ENCODE results near the gene ACADL. TPM values are rescaled to one million over a fixed set of nuclear protein-coding genes. Genes with fewer than 3 reads are reported as not detected.
"Not testable (repeated sequence)": the region's sequence is repeated elsewhere in the genome, so short reads cannot be mapped to it uniquely, and the experiment has no call there.

Gene ACADL
- total RNA-seq, 2 donors from 2014 or later, result 5.0 to 9.7 TPM

DNA sequence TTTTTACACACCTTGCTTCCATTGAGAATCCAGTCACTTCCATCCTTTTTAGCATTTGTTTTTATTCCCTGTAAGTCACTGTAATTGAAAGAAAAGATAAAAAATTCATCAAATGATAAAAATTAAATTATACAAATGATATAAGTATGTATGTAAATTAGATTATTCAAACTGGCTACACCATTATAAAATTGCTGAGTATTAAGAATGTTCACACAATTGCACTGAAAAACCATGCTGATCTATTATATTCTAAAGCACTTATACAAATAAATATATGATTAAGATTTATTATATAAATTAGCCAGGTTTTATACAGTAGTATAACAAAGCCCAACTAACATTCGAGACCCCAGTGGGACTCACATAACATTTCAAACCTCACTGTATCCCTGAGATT lies 15.1 kb downstream of the ACADL start:
- no peak for DNase-seq (ENCODE audit: low spot score)
- intact Hi-C loops (cut with DNase I), result no loop called here

DNA sequence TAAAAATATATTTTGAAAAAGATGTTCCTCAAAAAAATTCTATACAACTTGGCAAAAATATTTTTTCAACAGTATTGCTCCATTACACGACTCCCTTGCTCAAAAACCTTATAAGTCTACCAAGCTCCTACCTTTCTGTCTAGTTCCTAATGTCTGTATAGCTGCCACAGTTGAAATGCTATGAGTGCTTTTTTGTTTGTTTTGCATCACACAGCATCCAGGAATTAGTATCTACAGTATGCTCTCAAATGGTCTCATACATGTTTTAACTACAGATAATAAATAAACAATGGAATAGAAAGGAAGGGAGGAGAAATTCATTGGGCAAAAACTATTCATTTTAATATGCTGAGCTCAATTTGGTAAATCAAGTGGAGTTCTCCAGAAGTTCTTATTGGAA lies 17.3 kb downstream of the ACADL start:
- intact Hi-C loops (cut with DNase I), result no loop called here
- no peak for DNase-seq (ENCODE audit: low spot score)

DNA sequence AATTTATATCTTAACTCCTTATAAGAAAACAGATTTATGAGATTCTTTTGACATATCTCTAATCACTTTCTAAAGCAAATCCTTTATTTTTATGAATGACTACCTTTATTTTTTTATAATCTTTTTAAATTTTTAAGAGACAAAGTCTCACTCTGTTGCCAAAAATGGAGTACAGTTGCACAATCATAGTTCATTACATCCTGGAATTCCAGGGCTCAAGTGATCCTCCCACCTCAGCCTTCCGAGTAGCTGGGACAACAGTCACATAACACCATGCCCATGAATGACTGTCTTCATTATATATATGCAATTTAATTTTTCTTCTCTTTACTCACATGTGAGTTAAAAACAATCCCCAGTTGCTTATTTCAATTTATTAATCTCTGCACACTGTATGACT lies 21.7 kb downstream of the ACADL start:
- intact Hi-C loops (cut with DNase I), result no loop called here
- DNase-seq (ENCODE audit: low spot score), result no peak

DNA sequence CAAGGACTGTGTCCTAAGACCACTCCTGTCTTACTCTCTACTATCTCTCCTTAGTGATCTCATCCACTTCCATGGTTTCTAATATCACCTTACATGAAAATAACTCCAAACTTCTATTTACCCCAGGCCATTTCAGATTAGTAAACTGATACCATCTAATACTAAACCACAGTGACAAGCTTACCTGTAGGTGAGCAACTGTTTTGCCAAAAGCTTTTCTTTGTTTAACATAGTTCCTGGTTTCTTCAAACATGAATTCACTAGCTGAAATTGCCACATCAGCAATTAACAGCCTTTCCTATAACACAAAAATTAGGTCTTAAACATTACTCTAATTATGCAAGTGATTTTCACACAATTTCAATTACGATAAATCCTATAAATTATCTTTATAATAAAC lies 22.1 kb downstream of the ACADL start:
- no peak for DNase-seq (ENCODE audit: low spot score)
- intact Hi-C loops (cut with DNase I), result no loop called here

DNA sequence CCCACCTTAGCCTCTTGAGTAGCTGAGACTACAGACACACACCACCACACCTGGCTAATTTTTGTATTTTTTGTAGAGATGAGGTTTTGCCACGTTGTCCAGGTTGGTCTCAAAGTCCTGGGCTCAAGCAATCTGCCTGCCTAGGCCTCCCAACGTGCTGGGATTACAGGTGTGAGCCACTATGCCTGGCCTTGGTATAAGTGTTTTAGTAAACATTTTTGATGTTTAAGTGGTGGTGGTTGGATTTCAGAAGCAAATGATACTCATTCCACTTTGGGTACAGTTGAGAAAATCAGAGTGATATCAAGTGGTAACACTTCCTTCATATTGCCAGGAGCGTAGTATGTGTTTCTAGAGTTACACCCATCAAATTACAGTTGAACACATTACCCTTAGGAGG lies 25.4 kb downstream of the ACADL start:
- no peak for DNase-seq (ENCODE audit: low spot score)
- intact Hi-C loops (cut with DNase I), result loop anchor here (5.0 to 10.0 kb wide), 3 partner anchors 125 to 953 kb away; no protein-coding TSS in a partner anchor

DNA sequence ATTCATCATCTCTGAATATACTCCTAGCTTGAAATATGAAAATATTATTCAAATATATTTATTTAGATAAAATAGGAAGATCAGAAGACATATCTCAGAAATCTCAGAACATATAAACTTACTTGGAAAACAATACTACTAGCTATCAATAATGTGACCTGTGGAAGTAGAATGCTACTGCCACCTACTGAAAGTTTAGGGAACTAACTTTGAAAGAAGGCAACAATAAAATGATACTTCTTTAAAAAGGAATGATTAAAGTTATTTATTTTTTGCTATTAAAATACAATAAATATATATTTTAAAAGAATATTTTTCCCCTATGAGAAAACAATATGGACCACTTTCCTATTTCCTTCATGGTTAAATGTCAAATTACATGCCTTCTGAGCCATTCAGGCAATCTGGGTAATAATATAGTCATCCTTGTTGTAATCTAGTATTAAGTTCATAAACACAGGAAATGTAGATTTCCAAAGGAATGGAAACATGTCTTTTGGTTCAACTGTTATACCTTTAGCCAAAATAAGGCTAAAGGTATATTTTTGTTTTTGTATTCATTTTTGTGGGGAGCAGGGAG lies 26.0 kb downstream of the ACADL start:
- DNase-seq (ENCODE audit: low spot score), result no peak
- intact Hi-C loops (cut with DNase I), result loop anchor here (5.0 to 10.0 kb wide), 3 partner anchors 124 to 952 kb away; no protein-coding TSS in a partner anchor

DNA sequence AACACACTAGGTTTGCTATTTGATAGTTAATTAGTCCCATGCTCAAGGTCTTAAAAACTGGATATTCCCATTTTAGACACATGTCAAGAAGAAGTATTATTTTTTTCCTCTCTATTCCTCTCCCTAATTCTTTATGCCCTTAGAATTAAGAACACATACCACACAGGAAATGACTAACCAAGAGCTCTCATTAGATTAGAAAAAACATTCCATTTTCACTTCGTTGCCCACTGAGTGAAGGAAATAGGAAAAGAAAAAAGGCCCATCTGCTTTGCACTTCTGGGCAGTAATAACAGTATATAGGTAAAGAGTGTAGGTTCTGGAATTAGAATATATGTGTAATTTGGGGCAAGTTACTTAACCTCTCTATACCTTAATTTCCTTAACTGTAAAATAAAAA lies 26.9 kb downstream of the ACADL start:
- intact Hi-C loops (cut with DNase I), result loop anchor here (5.0 to 10.0 kb wide), 3 partner anchors 124 to 951 kb away; no protein-coding TSS in a partner anchor
- DNase-seq (ENCODE audit: low spot score), result no peak

DNA sequence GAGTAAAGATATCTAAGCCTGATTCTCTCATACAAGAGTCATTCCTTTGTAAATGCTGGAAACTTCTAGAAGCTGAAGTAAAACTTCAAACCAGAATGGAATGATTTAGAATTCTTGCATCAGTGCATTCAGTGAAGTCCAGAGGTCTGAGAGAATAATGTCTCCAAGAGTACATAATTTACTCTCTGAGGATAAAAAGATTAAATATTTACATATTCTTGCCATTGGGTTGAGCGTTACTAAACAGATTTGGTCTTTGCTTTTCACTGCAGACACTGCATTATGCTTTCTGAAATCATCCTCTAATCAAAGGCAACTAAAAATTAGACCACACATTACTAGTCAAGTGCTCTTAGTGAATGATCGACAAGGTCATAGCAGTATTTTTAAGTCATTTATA lies 27.5 kb downstream of the ACADL start:
- intact Hi-C loops (cut with DNase I), result loop anchor here (5.0 to 10.0 kb wide), 3 partner anchors 123 to 950 kb away; no protein-coding TSS in a partner anchor
- no peak for DNase-seq (ENCODE audit: low spot score)

DNA sequence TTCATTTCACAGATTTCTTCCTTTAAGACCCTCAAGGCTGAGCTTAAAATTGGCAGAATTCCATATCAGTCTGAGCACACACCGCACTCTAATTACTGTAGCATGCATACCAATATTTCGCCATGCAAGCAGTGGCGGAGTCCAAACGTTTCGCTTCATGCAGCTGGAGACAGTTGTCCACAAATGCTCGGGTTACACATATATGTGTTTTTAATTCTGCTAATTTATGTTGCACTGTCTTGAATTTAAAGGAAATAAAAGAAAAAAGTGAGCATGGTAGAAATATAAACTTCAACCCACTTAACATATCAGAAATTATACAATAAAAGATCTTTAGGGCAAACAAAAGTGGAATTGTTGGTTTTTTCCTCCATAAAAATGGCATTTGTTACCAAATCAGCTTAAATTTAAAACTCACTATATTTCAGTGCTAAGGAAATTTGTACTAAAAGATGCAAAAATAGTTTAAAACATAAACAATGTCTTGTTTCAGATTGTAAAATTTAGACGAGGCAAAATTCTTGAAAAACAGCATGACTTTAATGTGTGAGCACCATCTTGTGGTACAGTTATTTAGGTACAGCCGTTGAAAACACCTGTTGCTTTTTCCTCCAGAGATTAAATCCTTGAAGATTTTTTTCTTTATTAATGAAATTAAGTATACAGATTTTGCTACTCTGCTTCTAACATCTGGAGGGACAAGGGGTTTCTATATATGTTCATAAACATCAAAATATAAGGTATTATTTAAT lies 30.0 kb downstream of the ACADL start:
- intact Hi-C loops (cut with DNase I), result loop anchor here (5.0 to 10.0 kb wide), 3 partner anchors 120 to 948 kb away; no protein-coding TSS in a partner anchor
- no peak for DNase-seq (ENCODE audit: low spot score)

DNA sequence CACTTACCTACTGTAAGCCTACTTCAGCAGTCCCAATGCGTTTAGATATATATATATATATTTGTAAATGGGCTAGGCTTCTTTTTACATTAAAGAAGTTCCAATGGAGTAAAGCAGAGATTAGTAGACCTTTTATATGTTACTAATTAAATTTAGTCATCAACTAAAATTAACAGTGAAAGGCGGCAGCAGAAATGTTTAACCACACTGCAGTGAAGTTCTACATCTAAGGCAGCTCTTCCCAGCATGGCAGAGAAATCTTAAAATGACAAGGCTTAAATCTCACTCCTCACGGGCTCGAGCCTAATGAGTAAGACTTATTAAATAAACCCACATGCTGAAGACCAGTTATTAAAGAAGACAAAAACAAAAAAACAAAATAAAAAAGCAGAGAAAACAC lies 34.9 kb downstream of the ACADL start:
- DNase-seq (ENCODE audit: low spot score), result no peak
- intact Hi-C loops (cut with DNase I), result loop anchor here in 1 of 2 donors (10.0 kb wide), 1 partner anchor 116 kb away; no protein-coding TSS in a partner anchor

DNA sequence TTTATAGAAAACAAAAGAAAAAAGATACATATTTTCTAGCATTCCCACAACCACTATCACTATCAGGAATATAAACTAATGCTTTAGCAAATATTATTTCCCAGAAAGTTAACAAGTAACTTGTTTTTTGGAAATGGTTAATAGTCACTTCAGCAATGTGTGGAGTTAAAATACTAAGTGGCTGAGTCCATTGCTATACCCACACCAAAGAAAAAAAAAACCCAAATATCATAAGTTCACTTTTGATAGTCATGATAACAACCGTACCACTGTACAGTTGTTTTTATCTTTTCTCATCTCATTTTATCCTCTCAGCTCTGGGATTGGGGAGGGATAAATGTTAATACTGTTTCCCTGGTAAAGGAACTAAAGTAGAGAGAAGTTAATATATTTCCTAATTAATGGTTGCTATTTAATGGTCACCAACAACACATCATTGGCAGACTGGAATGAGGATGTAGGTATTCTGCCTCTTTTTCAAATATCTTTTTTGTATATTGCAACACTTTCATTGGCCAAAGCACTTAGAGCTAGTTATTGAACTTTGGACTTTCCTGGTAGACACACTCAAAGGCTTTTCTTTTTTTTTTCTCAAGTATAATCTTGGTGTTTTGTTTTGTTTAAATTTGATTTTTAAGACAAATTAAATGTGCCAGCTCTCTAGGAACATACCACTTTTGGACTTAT lies 35.7 kb downstream of the ACADL start:
- no peak for DNase-seq (ENCODE audit: low spot score)
- intact Hi-C loops (cut with DNase I), result loop anchor here in 1 of 2 donors (10.0 kb wide), 1 partner anchor 115 kb away; no protein-coding TSS in a partner anchor

DNA sequence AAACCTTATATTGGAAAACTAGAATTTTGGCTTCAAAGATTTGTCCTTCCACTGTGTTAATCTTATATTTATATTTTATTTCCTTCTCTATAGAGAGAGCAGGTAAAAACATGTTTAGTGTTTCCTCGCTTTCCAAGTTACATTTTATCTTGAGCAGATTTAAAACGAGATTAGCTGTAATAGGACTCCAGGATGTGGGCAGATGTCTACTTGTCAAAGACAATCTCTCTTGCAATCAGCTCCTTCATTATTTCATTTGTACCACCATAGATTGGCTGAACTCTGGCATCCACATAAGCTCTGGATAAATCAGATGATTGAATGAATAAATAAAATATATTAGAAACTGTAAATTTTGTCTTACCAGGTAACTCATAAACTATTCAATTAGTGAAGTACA lies 36.5 kb downstream of the ACADL start:
- DNase-seq (ENCODE audit: low spot score), result no peak
- intact Hi-C loops (cut with DNase I), result no loop called here

DNA sequence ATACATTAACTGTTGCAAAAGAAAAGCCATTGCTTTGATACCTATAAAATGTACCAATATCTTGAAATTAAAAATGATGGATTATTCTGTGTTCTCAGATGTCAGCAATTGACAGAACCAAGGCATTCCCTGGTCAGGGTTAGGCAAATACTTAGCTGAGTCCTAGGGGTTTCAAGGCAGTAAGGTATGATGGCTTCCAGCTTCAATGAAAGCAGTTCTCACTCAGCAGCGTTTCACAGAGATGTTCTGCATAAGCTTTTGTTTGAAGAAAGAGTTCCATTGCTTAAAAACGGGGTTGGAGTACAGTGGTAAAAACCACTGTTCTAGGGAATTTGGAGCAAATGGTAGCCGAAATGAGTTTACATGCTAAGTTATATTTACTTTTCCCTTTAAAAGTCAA lies 37.1 kb downstream of the ACADL start:
- DNase-seq (ENCODE audit: low spot score), result no peak
- intact Hi-C loops (cut with DNase I), result no loop called here

DNA sequence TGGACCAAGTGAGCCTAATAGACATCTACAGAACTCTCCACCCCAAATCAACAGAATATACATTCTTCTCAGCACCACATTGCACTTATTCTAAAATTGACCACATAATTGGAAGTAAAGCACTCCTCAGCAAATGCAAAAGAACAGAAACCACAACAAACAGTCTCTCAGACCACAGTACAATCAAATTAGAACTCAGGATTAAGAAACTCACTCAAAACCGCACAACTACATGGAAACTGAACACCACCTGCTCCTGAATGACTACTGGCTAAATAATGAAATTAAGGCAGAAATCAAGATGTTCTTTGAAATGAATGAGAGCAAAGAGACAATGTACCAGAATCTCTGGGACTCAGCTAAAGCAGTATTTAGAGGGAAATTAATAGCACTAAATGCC lies 41.3 kb downstream of the ACADL start:
- intact Hi-C loops (cut with DNase I); DNase-seq (ENCODE audit: low spot score): not testable (repeated sequence)

DNA sequence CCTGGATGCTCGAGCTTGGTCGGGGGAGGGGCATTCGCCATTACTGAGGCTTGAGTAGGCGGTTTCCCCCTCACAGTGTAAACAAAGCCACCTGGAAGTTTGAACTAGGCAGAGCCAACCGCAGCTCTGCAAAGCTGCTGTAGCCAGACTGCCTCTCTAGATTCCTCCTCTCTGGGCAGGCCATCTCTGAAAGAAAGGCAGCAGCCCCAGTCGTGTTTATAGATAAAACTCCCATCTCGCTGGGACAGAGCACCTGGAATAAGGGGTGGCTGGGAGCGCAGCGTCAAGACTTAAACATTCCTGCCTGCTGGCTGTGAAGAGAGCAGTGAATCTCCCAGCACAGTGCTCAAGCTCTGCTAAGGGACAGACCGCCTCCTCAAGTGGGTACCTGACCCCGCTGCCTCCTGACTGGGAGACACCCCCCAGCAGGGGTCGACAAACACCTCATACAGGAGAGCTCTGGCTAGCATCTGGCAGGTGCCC lies 43.6 kb downstream of the ACADL start:
- DNase-seq (ENCODE audit: low spot score); intact Hi-C loops (cut with DNase I): not testable (repeated sequence)

DNA sequence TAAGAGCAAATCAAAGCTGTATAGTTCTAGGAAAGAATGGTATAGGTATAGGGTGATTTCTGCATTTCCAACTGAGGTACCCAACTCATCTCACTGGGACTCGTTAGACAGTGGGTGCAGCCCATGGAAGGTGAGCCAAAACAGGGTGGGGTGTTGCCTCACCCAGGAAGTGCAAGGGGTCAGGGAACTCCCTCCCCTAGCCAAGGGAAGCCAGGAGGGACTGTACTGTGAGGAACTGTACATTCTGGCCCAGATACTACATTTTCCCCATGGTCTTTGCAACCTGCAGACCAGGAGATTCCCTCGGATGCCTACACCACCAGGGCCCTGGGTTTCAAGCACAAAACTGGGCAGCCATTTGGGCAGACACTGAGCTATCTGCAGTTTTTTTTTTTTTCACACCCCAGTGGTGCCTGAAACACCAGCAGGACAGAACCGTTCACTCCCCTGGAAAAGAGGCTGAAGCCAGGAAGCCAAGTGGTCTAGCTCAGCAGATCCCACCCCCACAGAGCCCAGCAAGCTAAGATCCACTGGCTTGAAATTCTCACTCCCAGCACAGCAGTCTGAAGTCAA lies 44.1 kb downstream of the ACADL start:
- intact Hi-C loops (cut with DNase I); DNase-seq (ENCODE audit: low spot score): not testable (repeated sequence)

DNA sequence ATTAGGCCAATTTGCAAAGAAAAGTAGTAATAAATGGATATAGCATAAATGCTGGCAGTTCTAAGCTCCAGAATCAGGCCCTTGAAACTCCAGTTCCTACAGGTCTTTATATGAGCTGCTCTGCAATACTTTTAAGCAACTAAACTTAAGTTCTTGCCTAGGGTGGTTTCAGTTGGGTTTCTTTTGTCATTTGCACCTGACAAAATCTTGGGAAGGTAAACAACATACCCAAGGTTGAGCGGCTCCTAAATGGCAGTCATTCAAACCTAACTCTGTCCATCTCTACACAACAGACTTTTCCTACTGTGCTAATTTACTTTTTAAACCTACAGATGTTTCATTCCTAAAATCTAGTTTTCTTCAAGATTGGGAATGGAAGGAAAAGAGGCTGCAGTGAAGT lies 44.8 kb downstream of the ACADL start:
- DNase-seq (ENCODE audit: low spot score), result no peak
- intact Hi-C loops (cut with DNase I), result no loop called here

DNA sequence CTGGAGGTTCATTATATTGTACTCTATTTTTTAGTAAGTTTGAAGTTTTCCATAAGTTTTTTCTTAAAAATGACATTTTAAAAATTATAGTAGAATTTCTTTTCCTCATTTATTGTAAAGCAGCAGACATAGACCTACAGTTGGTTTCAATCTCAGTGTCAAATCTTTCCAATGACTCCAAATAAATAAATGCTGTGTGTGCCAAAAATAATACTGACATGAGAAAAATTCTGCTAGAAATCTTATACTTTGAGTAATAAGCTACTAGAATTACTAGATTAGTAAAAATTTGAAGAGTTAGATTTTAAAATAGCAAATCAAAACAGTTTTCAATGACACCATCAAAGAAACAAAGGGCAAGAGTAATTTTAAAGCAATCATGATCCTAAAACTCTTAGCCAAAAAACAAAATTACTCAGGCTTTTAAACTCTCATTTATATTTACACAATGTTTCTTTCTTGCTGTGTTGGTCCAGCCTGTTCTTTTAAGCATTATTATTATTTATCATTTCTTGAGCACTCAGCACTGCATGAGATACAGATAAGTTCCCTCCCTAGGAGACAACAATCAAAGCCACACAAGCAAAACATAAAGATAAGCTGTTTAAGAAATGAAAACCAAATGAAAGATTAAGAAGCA lies 45.8 kb downstream of the ACADL start:
- intact Hi-C loops (cut with DNase I), result no loop called here
- DNase-seq (ENCODE audit: low spot score), result no peak

DNA sequence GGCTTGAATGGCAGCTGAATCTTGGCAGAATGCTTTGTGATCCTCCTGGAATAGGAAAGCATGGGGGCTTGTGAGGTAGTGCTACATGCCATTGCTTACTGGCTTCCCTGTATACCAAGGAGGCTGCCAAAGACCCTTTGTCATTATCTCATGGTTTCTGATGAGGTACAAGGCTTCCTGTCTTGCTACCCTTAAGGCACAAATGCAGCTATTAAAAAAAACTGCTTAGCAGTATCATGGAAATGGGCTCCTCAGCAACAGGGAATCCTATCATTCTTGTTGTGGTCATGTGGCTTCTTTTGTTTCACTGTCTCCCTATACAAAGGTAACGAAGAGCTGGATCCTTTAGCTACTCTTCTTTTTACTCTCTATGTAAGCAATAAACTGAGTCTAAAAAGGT lies 47.5 kb downstream of the ACADL start:
- no peak for DNase-seq (ENCODE audit: low spot score)
- intact Hi-C loops (cut with DNase I), result no loop called here

All from posterior vena cava (tissue), 2 donors.